ENCODE data around the gene HSPA1L. TPM values are rescaled to one million over a fixed set of nuclear protein-coding genes. Genes with fewer than 3 reads are reported as not detected.

Gene HSPA1L
- total RNA-seq, 2 experiments from 2014 or later = 3.3 to 3.5 TPM

- no peak for DNase-seq
- Mint-ChIP-seq H3K36me3 (ENCODE audit: low read depth) (peaks cover 21% of the 10 kb centered on the region), H3K4me1 (peaks cover 26% of the 10 kb centered on the region), H3K27ac (peak overlapping the region; percentile 76), H3K27me3 (no peaks in the 10 kb centered on the region), H3K9me3 (no peaks in the 10 kb centered on the region), H3K4me3 (no peak overlapping the region)
- POLR2A ChIA-PET = no interaction called here
- CTCF ChIA-PET = no interaction called here
Observed at GRCh38 chr6:31763619-31763940, 51.5 kb downstream of the HSPA1L start.

- H3K27me3 Mint-ChIP-seq = no peaks in the 10 kb centered on the region
- ChIA-PET CTCF (interaction anchor here (0.6 kb wide), 1 partner anchor 9 kb away, joined by 4 read pairs; no protein-coding TSS in a partner anchor), POLR2A (no interaction called here)
Observed at GRCh38 chr6:31762878-31763618, 52.0 kb downstream of the HSPA1L start.

GRCh38 chr6:31762356-31762755 lies 52.7 kb downstream of the HSPA1L start, which contains the start of gene SAPCD1:
Gene SAPCD1, plus strand, starts transcription at chr6:31762656. Its CDS starts 399 bp downstream, at chr6:31763055.
- ChIA-PET CTCF (interaction anchor here (1.4 kb wide), 1 partner anchor 23 kb away, joined by 5 read pairs; the partner anchor contains the start of gene MSH5), POLR2A (no interaction called here)
- Mint-ChIP-seq H3K9me3 (no peaks in the 10 kb centered on the region), H3K4me3 (no peak within 1 kb of the TSS), H3K27ac (peak within 1 kb of the TSS; percentile 76), H3K4me1 (peaks cover 18% of the 10 kb centered on the region), H3K27me3 (no peaks in the 10 kb centered on the region), H3K36me3 (ENCODE audit: low read depth) (peaks cover 20% of the 10 kb centered on the region)
- DNase-seq = no peak

More at GRCh38 chr6:31762878-31763618, 52.0 kb downstream of the HSPA1L start:
- no peaks in the 10 kb centered on the region for H3K9me3 Mint-ChIP-seq
- no peak overlapping the region for H3K4me3 Mint-ChIP-seq
- H3K36me3 Mint-ChIP-seq (ENCODE audit: low read depth) = peaks cover 21% of the 10 kb centered on the region
- peaks cover 21% of the 10 kb centered on the region for H3K4me1 Mint-ChIP-seq
- no peak for DNase-seq
- peak overlapping the region; percentile 76 for H3K27ac Mint-ChIP-seq

- no peak for DNase-seq
- Mint-ChIP-seq H3K4me1 (peaks cover 18% of the 10 kb centered on the region), H3K36me3 (ENCODE audit: low read depth) (peaks cover 20% of the 10 kb centered on the region), H3K27ac (no peak overlapping the region), H3K27me3 (no peaks in the 10 kb centered on the region), H3K9me3 (no peaks in the 10 kb centered on the region), H3K4me3 (no peak overlapping the region)
- POLR2A ChIA-PET = no interaction called here
- CTCF ChIA-PET = interaction anchor here (1.4 kb wide), 1 partner anchor 22 kb away, joined by 5 read pairs; the partner anchor contains the start of gene MSH5
Observed at GRCh38 chr6:31761343-31761742, 53.7 kb downstream of the HSPA1L start.

- Mint-ChIP-seq H3K4me1 (peaks cover 18% of the 10 kb centered on the region), H3K27ac (no peak overlapping the region), H3K4me3 (no peak overlapping the region), H3K27me3 (no peaks in the 10 kb centered on the region), H3K36me3 (ENCODE audit: low read depth) (peaks cover 20% of the 10 kb centered on the region), H3K9me3 (no peaks in the 10 kb centered on the region)
- DNase-seq = no peak
- POLR2A ChIA-PET = no interaction called here
- CTCF ChIA-PET = interaction anchor here (1.4 to 5.1 kb wide), 3 partner anchors 9 to 21 kb away, joined by 4 to 30 read pairs (median 5); partner anchors contain the start of gene MSH5
Observed at GRCh38 chr6:31760790-31761189, 54.3 kb downstream of the HSPA1L start.

Other genes starting within 250 kb of the HSPA1L start
- gene LTA, start 243.0 kb downstream of the HSPA1L start, total RNA-seq = 10 to 100 TPM; 20.9 to 27.0 TPM
- 10 to 100 TPM; 46.5 to 47.1 TPM for gene TNF, start 239.7 kb downstream of the HSPA1L start, total RNA-seq
- 100 to 1,000 TPM; 585 to 747 TPM for gene LTB, start 232.9 kb downstream of the HSPA1L start, total RNA-seq
- gene LST1, start 229.0 kb downstream of the HSPA1L start, total RNA-seq = 10 to 100 TPM; 33.3 to 36.8 TPM
- gene NCR3, start 222.3 kb downstream of the HSPA1L start, total RNA-seq = 10 to 100 TPM; 20.0 to 23.8 TPM
- gene AIF1, start 200.0 kb downstream of the HSPA1L start, total RNA-seq = 10 to 100 TPM; 48.0 to 54.2 TPM
- 100 to 1,000 TPM; 240 to 246 TPM for gene PRRC2A, start 194.6 kb downstream of the HSPA1L start, total RNA-seq
- 100 to 1,000 TPM; 268 to 286 TPM for gene BAG6, start 162.6 kb downstream of the HSPA1L start, total RNA-seq
- 1 to 10 TPM; 3.9 to 4.5 TPM for gene APOM, start 159.4 kb downstream of the HSPA1L start, total RNA-seq
- gene C6orf47, start 154.5 kb downstream of the HSPA1L start, total RNA-seq = 10 to 100 TPM; 20.2 to 20.9 TPM
- gene GPANK1, start 150.3 kb downstream of the HSPA1L start, total RNA-seq = 10 to 100 TPM; 34.4 to 42.9 TPM
- gene CSNK2B, start 149.2 kb downstream of the HSPA1L start, total RNA-seq = 100 to 1,000 TPM; 218 to 273 TPM
- gene LY6G5B, start 145.3 kb downstream of the HSPA1L start, total RNA-seq = 10 to 100 TPM; 26.0 to 27.4 TPM
- 1 to 10 TPM; 1.7 to 2.1 TPM for gene LY6G5C, start 134.2 kb downstream of the HSPA1L start, total RNA-seq
- 10 to 100 TPM; 47.2 to 54.1 TPM for gene ABHD16A, start 112.0 kb downstream of the HSPA1L start, total RNA-seq
- not detected for gene LY6G6F, start 108.4 kb downstream of the HSPA1L start, total RNA-seq
- not detected for gene LY6G6D, start 99.9 kb downstream of the HSPA1L start, total RNA-seq
- gene LY6G6C, start 93.5 kb downstream of the HSPA1L start, total RNA-seq = not detected
- gene MPIG6B, start 91.9 kb downstream of the HSPA1L start, total RNA-seq = under 1 TPM; 0.15 to 0.19 TPM
- 10 to 100 TPM; 13.3 to 15.4 TPM for gene DDAH2, start 86.0 kb downstream of the HSPA1L start, total RNA-seq
- 100 to 1,000 TPM; 525 to 561 TPM for gene CLIC1, start 78.8 kb downstream of the HSPA1L start, total RNA-seq
- 10 to 100 TPM; 56.1 to 58.0 TPM for gene MSH5, start 75.3 kb downstream of the HSPA1L start, total RNA-seq
- gene SAPCD1, start 52.6 kb downstream of the HSPA1L start, total RNA-seq = 10 to 100 TPM in 1 of 2 experiments, 1 to 10 TPM in 1; 9.8 to 12.0 TPM
- gene VWA7, start 38.0 kb downstream of the HSPA1L start, total RNA-seq = 1 to 10 TPM; 5.2 to 5.4 TPM
- gene VARS1, start 19.5 kb downstream of the HSPA1L start, total RNA-seq = 100 to 1,000 TPM in 1 of 2 experiments, 10 to 100 TPM in 1; 85.0 to 100 TPM
- 100 to 1,000 TPM; 103 to 109 TPM for gene LSM2, start 8.3 kb downstream of the HSPA1L start, total RNA-seq
- 10 to 100 TPM; 89.8 to 92.7 TPM for gene HSPA1A, start 260 bp upstream of the HSPA1L start, total RNA-seq
- gene HSPA1B, start 12.5 kb upstream of the HSPA1L start, total RNA-seq = 10 to 100 TPM; 44.0 to 47.2 TPM
- 10 to 100 TPM; 16.7 to 17.0 TPM for gene NEU1, start 47.5 kb upstream of the HSPA1L start, total RNA-seq
- gene SLC44A4, start 63.7 kb upstream of the HSPA1L start, total RNA-seq = under 1 TPM in 1 of 2 experiments, not detected in 1; 0.15 TPM
- 10 to 100 TPM; 70.4 to 71.6 TPM for gene EHMT2, start 82.4 kb upstream of the HSPA1L start, total RNA-seq
- gene ZBTB12, start 86.8 kb upstream of the HSPA1L start, total RNA-seq = 1 to 10 TPM; 1.3 to 1.8 TPM
- gene C2, start 112.4 kb upstream of the HSPA1L start, total RNA-seq = 1 to 10 TPM in 1 of 2 experiments, under 1 TPM in 1; 0.57 to 1.3 TPM
- gene CFB, start 130.8 kb upstream of the HSPA1L start, total RNA-seq = under 1 TPM in 1 of 2 experiments, not detected in 1; 0.37 TPM
- 10 to 100 TPM; 65.2 to 72.3 TPM for gene NELFE, start 143.7 kb upstream of the HSPA1L start, total RNA-seq
- 100 to 1,000 TPM in 1 of 2 experiments, 10 to 100 TPM in 1; 88.0 to 101 TPM for gene SKIC2, start 143.9 kb upstream of the HSPA1L start, total RNA-seq
- gene DXO, start 156.9 kb upstream of the HSPA1L start, total RNA-seq = 10 to 100 TPM; 20.4 to 21.8 TPM
- gene C4A, start 166.8 kb upstream of the HSPA1L start, total RNA-seq = 1 to 10 TPM; 3.0 to 4.2 TPM
- gene C4B, start 199.5 kb upstream of the HSPA1L start, total RNA-seq = 1 to 10 TPM; 2.0 to 2.2 TPM
- gene CYP21A2, start 223.1 kb upstream of the HSPA1L start, total RNA-seq = under 1 TPM in 1 of 2 experiments, not detected in 1; 0.12 TPM

All from activated CD4-positive, alpha-beta T cell treated with anti-CD3 and anti-CD28 coated beads, Interleukin-2, amount 10 ng/mL, durations not matched to agents 7 days and 5 days (primary cell).